Stomach (tissue), 4 donors: Measurements from ENCODE around the gene SPSB4.

Experiments used
- CTCF ChIP-seq, 7 experiments: fragments of 450-650 bp in 4 of 7; fragments of 200-600 bp in 3 of 7; sonication (generic) in 3 of 7; IDR thresholded peaks; one replicate each; pipeline ENCODE4 v1.5.1; 2016 to 2019; ENCODE audit warnings: antibody characterized with exemption in 7 of 7, control low read depth in 2 of 7, mild to moderate bottlenecking in 1 of 7
- POLR2A ChIP-seq, 4 donors: fragments of 450-650 bp; IDR thresholded peaks; one replicate each; pipeline ENCODE4 v1.6.1; 2016; ENCODE audit warnings: antibody characterized with exemption in 4 of 4, control low read depth in 2 of 4, mild to moderate bottlenecking in 1 of 4, moderate library complexity in 1 of 4

DNA sequence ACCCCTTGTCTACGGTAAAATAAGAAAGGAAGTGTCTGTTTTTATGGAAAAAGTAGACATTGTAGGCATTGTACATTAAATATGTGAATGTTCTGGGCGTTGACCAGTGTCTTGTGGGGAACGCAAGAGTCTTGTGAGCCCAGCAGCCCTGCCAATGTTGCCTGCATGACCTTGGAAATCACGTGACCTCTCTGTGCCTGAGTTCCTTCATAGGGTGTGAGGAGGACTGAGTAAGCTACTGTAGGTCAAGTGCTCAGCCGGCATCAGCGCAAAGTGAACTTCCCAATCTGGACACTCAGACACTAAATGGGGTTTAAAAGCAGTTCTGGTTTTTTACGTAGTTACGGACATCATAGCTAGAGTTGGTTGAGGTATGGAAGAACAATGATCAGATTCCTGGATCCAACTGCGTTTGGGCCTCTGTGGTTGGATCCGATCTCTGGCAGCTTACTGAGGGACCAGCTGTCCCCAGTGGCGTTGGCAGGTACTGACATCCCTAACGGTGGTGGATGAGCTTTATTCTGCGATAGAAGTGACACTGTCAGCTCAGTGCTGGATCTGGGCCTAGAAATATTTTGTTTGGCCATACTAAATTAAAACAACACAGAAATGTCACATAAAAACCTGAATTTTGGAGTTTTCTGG lies 63.8 kb downstream of the SPSB4 start:
- peak in 1 of 7 experiments; percentile 27 for TF ChIP-seq CTCF (IDR thresholded peaks at IDR 0.05)
- TF ChIP-seq POLR2A (IDR thresholded peaks at IDR 0.05) = no peak
